ENCODE results near the gene STAC3.

STAC3 gene

GRCh38 chr12:57222286-57223190, 28.4 kb downstream of the STAC3 start:
- no peak for DNase-seq

- no peak for DNase-seq
Observed at GRCh38 chr12:57221169-57221917, 29.6 kb downstream of the STAC3 start.

- no peak for DNase-seq
Observed at GRCh38 chr12:57220770-57221168, 30.2 kb downstream of the STAC3 start.

- DNase-seq = no peak
Observed at GRCh38 chr12:57219993-57220754, 30.8 kb downstream of the STAC3 start.

GRCh38 chr12:57219205-57219992, 31.6 kb downstream of the STAC3 start:
- DNase-seq = no peak

- no peak for DNase-seq
Observed at GRCh38 chr12:57218030-57218853, 32.7 kb downstream of the STAC3 start.

- peak; percentile 28 for DNase-seq
Observed at GRCh38 chr12:57216921-57217879, 33.8 kb downstream of the STAC3 start.

GRCh38 chr12:57216014-57216911, 34.7 kb downstream of the STAC3 start, which contains the start of gene NXPH4:
NXPH4 (plus strand) TSS chr12:57216794; CDS start chr12:57216970, 176 bp downstream.
- DNase-seq = peak; percentile 59

- DNase-seq = peak; percentile 26
Observed at GRCh38 chr12:57215668-57216013, 35.3 kb downstream of the STAC3 start.

- DNase-seq = no peak
Observed at GRCh38 chr12:57215065-57215464, 35.9 kb downstream of the STAC3 start.

- DNase-seq = peak; percentile 67
Observed at GRCh38 chr12:57214398-57214781, 36.6 kb downstream of the STAC3 start.

- no peak for DNase-seq
Observed at GRCh38 chr12:57213763-57214397, 37.1 kb downstream of the STAC3 start.

GRCh38 chr12:57213058-57213715, 37.8 kb downstream of the STAC3 start:
- peak; percentile 84 for DNase-seq

- no peak for DNase-seq
Observed at GRCh38 chr12:57212701-57213057, 38.3 kb downstream of the STAC3 start.

- no peak for DNase-seq
Observed at GRCh38 chr12:57211791-57212700, 38.9 kb downstream of the STAC3 start.

- DNase-seq = no peak
Observed at GRCh38 chr12:57210926-57211692, 39.9 kb downstream of the STAC3 start.
